DMS153 treated with DMSO at 0.1 percent for 48 hours (cell line): ENCODE results near the gene OR2A25.

Experiments
- DNase-seq: peaks from one replicate; lab custom pipeline; 2025; ENCODE audit not compliant: unreplicated experiment; lab: John Stamatoyannopoulos, UW

OR2A25 gene

GRCh38 chr7:144069953-144070352 lies 342 bp downstream of the OR2A25 start:
- no peak for DNase-seq

- DNase-seq: no peak
Observed at GRCh38 chr7:144074374-144074773, 4.8 kb downstream of the OR2A25 start.

- no peak for DNase-seq
Observed at GRCh38 chr7:144085978-144086377, 16.4 kb downstream of the OR2A25 start, which contains the start of gene OR2A12. Gene OR2A12, plus strand, starts transcription at chr7:144086278. Its CDS starts 8,830 bp downstream, at chr7:144095108.

- no peak for DNase-seq
Observed at GRCh38 chr7:144086730-144087129, 17.1 kb downstream of the OR2A25 start.

- no peak for DNase-seq
Observed at GRCh38 chr7:144087230-144087629, 17.6 kb downstream of the OR2A25 start.

GRCh38 chr7:144090667-144091066 lies 21.1 kb downstream of the OR2A25 start:
- DNase-seq: no peak

- DNase-seq: no peak
Observed at GRCh38 chr7:144098776-144099175, 29.2 kb downstream of the OR2A25 start.

- no peak for DNase-seq
Observed at GRCh38 chr7:144100607-144101006, 31.0 kb downstream of the OR2A25 start.

- no peak for DNase-seq
Observed at GRCh38 chr7:144102041-144102440, 32.4 kb downstream of the OR2A25 start.

GRCh38 chr7:144105211-144105610 lies 35.6 kb downstream of the OR2A25 start:
- DNase-seq: no peak

- DNase-seq: no peak
Observed at GRCh38 chr7:144109283-144109682, 39.7 kb downstream of the OR2A25 start, which contains the start of gene OR2A2. Gene OR2A2, plus strand, starts transcription at chr7:144109583. Its CDS starts 0 bp downstream, at chr7:144109583.

GRCh38 chr7:144110272-144110671 lies 40.7 kb downstream of the OR2A25 start:
- DNase-seq: no peak

GRCh38 chr7:144113651-144114050 lies 44.0 kb downstream of the OR2A25 start:
- DNase-seq: no peak

- no peak for DNase-seq
Observed at GRCh38 chr7:144118341-144118740, 48.7 kb downstream of the OR2A25 start.

GRCh38 chr7:144122876-144123275 lies 53.3 kb downstream of the OR2A25 start, which contains the start of gene OR2A14:
Gene OR2A14, plus strand, starts transcription at chr7:144123176. Its CDS starts 5,937 bp downstream, at chr7:144129113.
- DNase-seq: no peak
